Measurements from ENCODE around the gene TMEM130.

TMEM130 gene

DNA sequence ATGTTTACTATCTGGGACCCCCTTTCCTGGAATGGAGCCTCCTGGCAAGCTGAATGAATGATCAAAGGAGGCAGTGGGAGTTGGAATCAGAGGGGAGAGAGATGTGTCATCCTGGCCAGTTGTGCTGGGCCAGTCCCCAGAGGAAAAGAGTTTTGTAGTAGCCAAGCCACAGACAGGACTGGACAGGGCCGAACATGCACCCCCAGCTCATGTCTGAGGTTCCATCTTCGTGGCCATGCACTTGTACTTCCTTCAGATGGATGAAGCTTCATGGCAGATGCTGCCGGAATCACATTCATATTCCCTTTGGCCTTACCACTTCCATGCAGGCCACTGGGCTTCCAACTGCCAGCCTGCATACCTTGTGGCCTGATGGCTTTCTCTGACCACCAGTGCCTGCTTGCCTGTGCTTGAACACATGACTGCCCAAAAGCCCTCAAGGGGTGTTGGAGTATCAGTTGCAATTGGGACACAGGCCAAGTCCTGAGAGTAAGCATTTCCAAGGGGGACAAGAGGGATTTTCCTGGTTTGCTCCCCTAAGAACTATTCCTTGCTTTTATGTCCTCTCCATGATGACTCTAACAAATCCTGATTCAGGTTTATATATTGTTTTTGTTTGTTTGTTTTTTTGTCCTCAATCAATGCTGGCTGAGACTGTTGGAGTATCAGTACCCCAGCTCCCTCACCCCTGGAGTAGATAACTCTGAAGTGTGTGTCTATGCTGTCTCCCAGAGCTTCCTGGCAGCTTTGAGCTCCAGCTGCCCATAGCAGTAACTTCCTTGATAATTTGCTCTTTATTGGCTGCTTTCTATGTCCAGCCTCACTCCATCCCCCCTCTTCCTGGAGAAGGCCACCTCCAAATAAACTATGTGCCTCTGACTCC, 63.6 kb downstream of the TMEM130 start:
- DNase-seq: no peak

DNA sequence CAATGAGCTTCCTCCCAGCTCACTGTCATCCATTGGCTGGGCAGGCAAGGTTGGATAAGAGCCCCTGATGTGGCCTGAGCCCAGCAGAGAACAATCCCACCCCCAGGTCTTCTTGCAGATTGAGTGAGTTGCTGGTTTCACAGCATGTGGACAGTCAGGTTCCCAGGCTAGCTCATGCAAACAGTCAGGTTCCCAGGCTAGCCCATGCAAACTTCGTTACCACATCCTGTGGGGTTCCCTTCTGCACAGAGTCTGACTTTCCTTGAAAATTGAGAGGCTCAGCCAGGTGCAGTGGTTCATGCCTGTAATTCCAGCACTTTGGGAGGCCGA, 67.1 kb downstream of the TMEM130 start:
- no peak for DNase-seq

DNA sequence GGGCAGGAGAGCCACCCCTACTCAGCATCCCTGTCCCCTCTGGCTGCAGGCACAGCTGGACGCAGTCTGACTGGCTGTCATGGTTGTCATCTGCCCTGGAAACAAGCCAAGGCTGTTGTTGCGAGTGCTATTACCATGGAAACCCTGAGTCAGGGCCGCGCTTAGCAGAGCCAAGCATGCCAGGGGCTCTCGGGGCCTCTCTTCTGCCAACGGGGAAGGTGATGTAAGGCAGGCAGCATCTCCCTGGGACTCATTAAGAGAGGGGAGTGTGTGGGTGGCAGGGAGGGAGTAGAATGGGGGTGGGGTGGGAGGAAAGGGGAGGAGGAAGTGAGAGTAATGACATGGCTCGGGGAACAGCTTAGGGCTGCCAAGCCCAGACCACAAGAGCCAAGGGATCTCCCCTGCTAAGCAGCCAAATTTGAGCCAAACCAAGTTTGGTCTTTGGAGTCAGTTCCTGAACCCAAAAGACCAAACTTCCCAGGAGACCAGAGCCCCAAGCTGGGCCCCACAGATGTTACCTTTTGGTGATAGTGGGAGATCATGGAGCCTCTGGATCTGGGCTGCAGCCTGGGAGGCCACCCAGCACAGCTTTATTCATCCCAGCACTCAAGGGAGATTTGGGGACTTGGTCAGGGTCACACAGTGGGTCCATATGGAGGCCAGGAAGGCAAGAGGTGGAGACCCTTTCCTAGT, 67.6 kb downstream of the TMEM130 start:
- peak; percentile 76 for DNase-seq

DNA sequence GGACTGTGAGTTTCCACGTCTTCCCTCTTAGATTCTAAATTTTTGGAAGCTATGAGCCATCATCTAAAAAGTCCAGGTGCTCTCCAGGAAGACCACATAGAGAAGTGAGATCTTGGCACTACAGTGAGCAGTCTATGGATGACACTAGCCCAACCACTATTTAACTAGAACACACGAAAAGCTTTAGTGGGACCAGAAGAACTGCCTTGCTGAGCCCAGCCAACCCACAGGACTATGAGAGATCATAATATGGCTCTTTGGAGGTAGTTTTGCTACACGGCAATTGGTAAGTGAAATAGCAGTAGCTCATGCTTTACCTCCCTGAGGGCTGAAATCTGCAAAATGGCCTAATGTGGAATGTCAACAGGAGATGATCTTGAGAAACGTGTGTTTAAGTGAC, 68.8 kb downstream of the TMEM130 start:
- DNase-seq: no peak

DNA sequence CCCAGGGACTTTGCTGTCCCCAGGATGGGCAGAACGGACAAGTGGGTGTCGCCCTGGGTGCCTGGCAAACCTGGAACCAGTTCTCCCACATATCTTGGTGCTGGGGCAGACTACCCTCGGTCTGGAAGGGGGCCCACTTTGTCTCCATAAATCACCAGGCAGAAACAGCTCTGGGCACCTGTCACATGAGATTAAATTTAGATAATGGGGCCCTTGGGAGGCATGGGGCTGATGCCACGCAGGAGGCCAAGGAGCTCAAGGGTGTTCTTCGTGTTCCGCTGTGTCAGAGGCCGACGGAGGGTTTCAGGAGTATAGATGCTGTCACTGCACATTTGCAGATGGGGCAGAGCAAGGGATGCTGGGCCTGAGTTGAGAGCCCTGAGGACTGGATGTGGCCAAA, 72.7 kb downstream of the TMEM130 start:
- no peak for DNase-seq
